CD14-positive monocyte (primary cell): Measurements from ENCODE around the gene PDE6B. TPM values are rescaled to one million over a fixed set of nuclear protein-coding genes. Genes with fewer than 3 reads are reported as not detected.

Source experiments
- DNase-seq, 3 donors: peaks; one replicate each; pipeline ENCODE4 v3.0.0-alpha.2; 2011 to 2022
- H2AFZ ChIP-seq: 2 replicates; pipeline ENCODE4 v1.6.0; 2012; ENCODE audit warnings: mild to moderate bottlenecking, low read depth, low read length, inconsistent platforms; ENCODE audit not compliant: insufficient read depth, poor library complexity, severe bottlenecking
- H3K27ac ChIP-seq, 2 donors: 1 replicate in 1 of 2; 2 replicates in 1 of 2; pipeline ENCODE4 v1.5.1; 2012 to 2013; ENCODE audit warnings: low read length in 2 of 2, control low read depth in 1 of 2, inconsistent platforms in 1 of 2, low read depth in 1 of 2, mild to moderate bottlenecking in 1 of 2
- H3K27me3 ChIP-seq, 2 donors: one replicate each; pipeline versions ENCODE4 v1.6.0 to v1.6.1; 2011 to 2013; ENCODE audit warnings: low read length in 2 of 2; ENCODE audit not compliant: control insufficient read depth in 2 of 2, insufficient read depth in 2 of 2
- H3K36me3 ChIP-seq, 2 donors: replicated peaks in 1 of 2; 1 replicate in 1 of 2; 2 replicates in 1 of 2; pipeline versions ENCODE4 v1.5.1 to v1.6.1; 2012 to 2013; ENCODE audit warnings: low read length in 2 of 2, control low read depth in 1 of 2, inconsistent platforms in 1 of 2, mild to moderate bottlenecking in 1 of 2; ENCODE audit not compliant: insufficient read depth in 2 of 2, control insufficient read depth in 1 of 2
- H3K4me1 ChIP-seq, 2 donors: 1 replicate in 1 of 2; 2 replicates in 1 of 2; pipeline versions ENCODE4 v1.5.1 to v1.6.1; 2012 to 2013; ENCODE audit warnings: low read length in 2 of 2, control low read depth in 1 of 2, inconsistent platforms in 1 of 2, mild to moderate bottlenecking in 1 of 2, moderate library complexity in 1 of 2; ENCODE audit not compliant: insufficient read depth in 2 of 2, control insufficient read depth in 1 of 2
- H3K4me2 ChIP-seq: replicated peaks from 2 replicates; pipeline ENCODE3; 2012; ENCODE audit warnings: low read length, moderate library complexity, mild to moderate bottlenecking; ENCODE audit not compliant: poor library complexity, severe bottlenecking; ENCODE audit errors: extremely low read depth
- H3K4me3 ChIP-seq, 3 experiments: fragments of 200-600 bp in 1 of 3; sonication (generic) in 1 of 3; replicated peaks in 1 of 3; 1 replicate in 2 of 3; 2 replicates in 1 of 3; pipeline ENCODE4 v1.5.1; 2011 to 2013; ENCODE audit warnings: low read length in 3 of 3, mild to moderate bottlenecking in 3 of 3, control low read depth in 2 of 3, low read depth in 2 of 3, inconsistent platforms in 1 of 3, moderate library complexity in 1 of 3
- H3K79me2 ChIP-seq: 2 replicates; pipeline ENCODE4 v1.6.0; 2012; ENCODE audit warnings: mild to moderate bottlenecking, control low read depth, inconsistent platforms, low read length, moderate library complexity; ENCODE audit not compliant: insufficient read depth
- H3K9ac ChIP-seq: 2 replicates; pipeline ENCODE4 v1.6.0; 2017; ENCODE audit warnings: low read length, mild to moderate bottlenecking; ENCODE audit not compliant: insufficient read depth, poor library complexity, severe bottlenecking
- H3K9me3 ChIP-seq, 2 donors: replicated peaks in 1 of 2; 1 replicate in 1 of 2; 2 replicates in 1 of 2; pipeline versions ENCODE4 v1.5.1 to v1.6.1; 2012 to 2013; ENCODE audit warnings: low read length in 2 of 2, control low read depth in 1 of 2; ENCODE audit not compliant: control insufficient read depth in 1 of 2, insufficient read depth in 1 of 2
- H4K20me1 ChIP-seq: 2 replicates; pipeline ENCODE4 v1.6.0; 2012; ENCODE audit warnings: mild to moderate bottlenecking, low read length, control low read depth, moderate library complexity; ENCODE audit not compliant: insufficient read depth
- H3K27ac Mint-ChIP-seq, 7 donors: one replicate each; pipeline ENCODE4 v1.8.0; 2020; ENCODE audit warnings: mild to moderate bottlenecking in 7 of 7, mixed read lengths in 7 of 7, moderate library complexity in 6 of 7, inconsistent platforms in 2 of 7
- H3K27me3 Mint-ChIP-seq, 3 donors: one replicate each; pipeline ENCODE4 v1.8.0; 2021 to 2022; ENCODE audit warnings: low read depth in 3 of 3, mild to moderate bottlenecking in 3 of 3, mixed read lengths in 3 of 3, moderate library complexity in 3 of 3, inconsistent platforms in 1 of 3
- H3K36me3 Mint-ChIP-seq, 2 donors: one replicate each; pipeline ENCODE4 v1.8.0; 2020; ENCODE audit warnings: mixed read lengths in 2 of 2, inconsistent platforms in 1 of 2, mild to moderate bottlenecking in 1 of 2
- H3K4me1 Mint-ChIP-seq: one replicate; pipeline ENCODE4 v1.8.0; 2020; ENCODE audit warnings: mild to moderate bottlenecking, mixed read lengths
- H3K4me3 Mint-ChIP-seq, 2 donors: one replicate each; pipeline ENCODE4 v1.8.0; 2020; ENCODE audit warnings: mild to moderate bottlenecking in 2 of 2, mixed read lengths in 2 of 2, moderate library complexity in 1 of 2
- H3K9me3 Mint-ChIP-seq, 7 donors: one replicate each; pipeline ENCODE4 v1.8.0; 2020 to 2022; ENCODE audit warnings: mixed read lengths in 7 of 7, mild to moderate bottlenecking in 6 of 7, moderate library complexity in 6 of 7, inconsistent platforms in 2 of 7
- CTCF ChIP-seq: fragments of 200-600 bp; IDR thresholded peaks from one replicate; pipeline ENCODE4 v1.8.0; 2022; ENCODE audit warnings: antibody characterized with exemption, mild to moderate bottlenecking
- WGBS: methylation state at CpG from one replicate; pipeline ENCODE4 v1.1.5; 2013; ENCODE audit warnings: missing lambda C conversion rate; ENCODE audit not compliant: insufficient coverage; 5-methylcytosine and 5-hydroxymethylcytosine counted together
- intact Hi-C, 2 donors: fragments of 100-400 bp; cut with micrococcal nuclease; formaldehyde crosslinking; loops; one replicate each; pipeline versions ENCODE4 v1.15.0 to v1.15.1; 2023
- polyA plus RNA-seq, 3 donors: library from polyadenylated mRNA; depleted of rRNA in 1 of 3; unstranded in 2 of 3; stranded (reverse) in 1 of 3; fragments of 300-500 nt in 2 of 3; fragments of >200 nt in 1 of 3; fragmentation: Illumina TruSeq in 2 of 3; gene quantifications; 1 replicate in 2 of 3; 2 replicates in 1 of 3; pipeline ENCODE4 v1.2.3, GENCODE V29; 2012 to 2021

PDE6B gene
- polyA plus RNA-seq, 3 donors = 3.7 to 6.3 (median 4.6) TPM

DNA sequence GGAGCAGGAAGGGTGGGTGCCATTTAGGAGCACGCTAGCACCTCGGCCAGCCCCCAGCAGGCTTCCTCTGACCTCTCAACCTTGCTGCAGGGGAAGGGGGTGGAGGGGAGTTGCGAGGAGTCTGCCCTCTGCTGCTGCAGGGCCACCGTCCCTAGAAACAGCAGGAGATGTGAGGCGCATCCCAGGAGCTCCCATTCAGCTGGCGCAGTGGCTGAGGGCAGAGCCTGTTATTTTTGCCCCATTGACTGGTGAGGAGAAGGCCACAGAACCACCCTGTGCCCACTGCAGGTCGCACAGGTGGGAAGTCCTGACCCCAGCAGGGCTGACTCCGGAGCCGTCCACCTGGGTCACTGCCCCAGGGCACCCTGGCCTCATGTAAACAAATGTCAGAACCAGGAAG lies 8.0 kb downstream of the PDE6B start:
- Histone ChIP-seq H3K9me3 (peaks cover 17 to 20% of the 10 kb centered on the region in 2 donors), H3K4me3 (no peak overlapping the region), H3K27ac (no peak overlapping the region), H3K9ac (no peak overlapping the region), H3K27me3 (no peaks in the 10 kb centered on the region), H3K4me2 (no peak overlapping the region), H2AFZ (no peak overlapping the region), H3K4me1 (no peaks in the 10 kb centered on the region), H3K79me2 (no peaks in the 10 kb centered on the region), H4K20me1 (no peaks in the 10 kb centered on the region), H3K36me3 (no peaks in the 10 kb centered on the region)
- no peak for TF ChIP-seq CTCF
- peaks cover 9 to 13% (median 10%) of the 10 kb centered on the region in 3 donors for H3K27me3 Mint-ChIP-seq
- no peaks in the 10 kb centered on the region for H3K36me3 Mint-ChIP-seq
- intact Hi-C loops = no loop called here
- H3K4me1 Mint-ChIP-seq = no peaks in the 10 kb centered on the region
- H3K27ac Mint-ChIP-seq = no peak overlapping the region
- 74% methylated on average over 8 of the region's 9 CpGs for WGBS
- DNase-seq = no peak
- H3K9me3 Mint-ChIP-seq = peaks cover 15 to 42% (median 24%) of the 10 kb centered on the region in 7 donors
- no peak overlapping the region for H3K4me3 Mint-ChIP-seq

GRCh38 chr4:633976-634598 lies 8.7 kb downstream of the PDE6B start:
- H3K27me3 ChIP-seq = no peaks in the 10 kb centered on the region
- H3K36me3 ChIP-seq = no peaks in the 10 kb centered on the region
- Mint-ChIP-seq H3K27me3 (peaks cover 9 to 14% (median 12%) of the 10 kb centered on the region in 3 donors), H3K36me3 (no peaks in the 10 kb centered on the region), H3K4me1 (no peaks in the 10 kb centered on the region), H3K9me3 (peaks cover 15 to 42% (median 24%) of the 10 kb centered on the region in 7 donors), H3K4me3 (no peak overlapping the region), H3K27ac (peak overlapping the region in 1 of 7 donors; percentile 48)
- no peak overlapping the region for H3K4me2 ChIP-seq
- no peak overlapping the region for H2AFZ ChIP-seq
- H3K9me3 ChIP-seq = peaks cover 17 to 20% of the 10 kb centered on the region in 2 donors
- no peak for TF ChIP-seq CTCF
- no peaks in the 10 kb centered on the region for H3K79me2 ChIP-seq
- DNase-seq = no peak
- intact Hi-C loops = no loop called here
- H3K9ac ChIP-seq = no peak overlapping the region
- H4K20me1 ChIP-seq = no peaks in the 10 kb centered on the region
- 90% methylated on average over 10 of the region's 15 CpGs for WGBS
- H3K27ac ChIP-seq = no peak overlapping the region
- no peaks in the 10 kb centered on the region for H3K4me1 ChIP-seq
- H3K4me3 ChIP-seq = no peak overlapping the region
